GM08714 (cell line): ENCODE data around the gene ADGB.

Source experiments
- H3K4me3 ChIP-seq: fragments of 200-500 bp; sonication (Bioruptor generic); 2 replicates; pipeline ENCODE4 v1.5.1; 2014; ENCODE audit warnings: mild to moderate bottlenecking, low read length, inconsistent platforms
- ZNF274 ChIP-seq: IDR thresholded peaks from 2 replicates; pipeline ENCODE4 v1.6.1; 2012; ENCODE audit warnings: mild to moderate bottlenecking, low read depth, low read length

The ADGB gene

DNA sequence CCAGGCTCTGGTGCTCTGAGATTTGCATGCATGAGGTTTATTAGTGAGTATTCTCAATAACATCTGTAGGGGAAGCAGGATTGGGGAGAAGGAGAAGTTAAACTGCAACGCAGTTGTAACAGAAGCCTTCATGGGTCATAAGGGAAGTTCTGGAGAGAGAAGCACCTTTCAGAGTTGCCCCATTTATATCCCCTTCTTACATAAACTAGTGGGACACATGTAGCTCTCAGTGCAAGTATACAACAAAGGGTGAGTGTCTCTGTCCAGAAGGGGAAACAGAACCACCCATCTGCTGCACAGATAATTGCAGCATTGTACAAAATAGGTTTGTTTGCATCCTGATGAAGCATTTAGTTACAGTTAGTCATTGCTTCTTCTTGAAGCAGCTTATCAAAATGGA lies 4.3 kb upstream of the ADGB start:
- no peak overlapping the region for H3K4me3 ChIP-seq
- no peak for TF ChIP-seq ZNF274

DNA sequence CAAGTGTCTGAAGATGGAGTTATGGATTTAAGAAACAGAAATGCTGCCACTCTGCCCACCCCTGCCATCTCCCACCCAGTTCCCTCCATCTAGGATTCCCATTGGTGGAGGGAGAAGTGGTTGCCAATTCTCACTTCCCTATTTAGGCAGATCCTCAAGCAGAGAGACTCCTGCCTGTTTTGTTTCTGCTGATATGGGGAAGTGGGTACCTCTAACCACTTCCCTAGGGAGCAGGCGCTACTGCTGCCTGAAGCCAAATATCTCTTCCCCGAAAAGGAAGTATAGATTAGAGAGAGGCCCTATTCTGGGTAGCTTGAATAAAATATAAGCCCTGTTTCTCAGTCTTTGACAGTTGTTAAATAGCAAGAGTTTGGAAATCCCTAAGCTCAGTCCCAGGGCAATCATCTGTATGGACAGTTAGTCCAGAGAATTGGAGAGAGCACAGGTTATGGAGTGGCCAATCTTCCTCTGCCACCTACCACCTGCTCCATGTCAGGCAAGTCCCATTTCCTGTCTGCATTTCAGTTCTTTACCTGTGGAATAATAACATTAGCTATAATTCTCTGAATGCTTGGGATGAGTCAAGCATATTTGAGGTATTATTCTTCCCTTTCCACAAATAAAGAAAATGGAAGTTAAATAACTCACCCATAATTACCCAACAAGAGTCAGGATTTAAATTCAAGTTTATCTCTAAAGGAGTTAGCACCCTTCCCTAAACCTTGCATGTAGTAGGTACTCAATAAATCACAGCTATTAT lies 2.6 kb upstream of the ADGB start:
- H3K4me3 ChIP-seq: no peak overlapping the region
- TF ChIP-seq ZNF274: no peak

DNA sequence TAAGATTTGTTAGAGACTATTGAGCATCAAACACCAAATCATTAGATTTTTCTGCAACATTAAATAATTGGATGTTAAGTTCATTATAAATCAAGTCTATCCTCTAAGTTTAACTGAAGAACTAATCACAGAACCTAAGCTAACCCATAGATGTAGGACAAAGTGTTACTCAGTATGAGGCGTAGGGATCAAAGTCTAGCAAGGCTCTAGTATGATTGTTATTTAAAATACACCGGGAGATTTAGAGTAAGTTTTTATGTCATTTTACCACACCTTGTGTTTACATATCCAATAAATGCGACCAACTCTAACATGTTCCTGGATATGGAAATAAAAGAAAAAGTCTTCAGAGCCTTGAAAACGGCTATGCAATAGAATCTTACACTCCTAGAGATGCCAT lies 2.6 kb downstream of the ADGB start:
- TF ChIP-seq ZNF274: no peak

DNA sequence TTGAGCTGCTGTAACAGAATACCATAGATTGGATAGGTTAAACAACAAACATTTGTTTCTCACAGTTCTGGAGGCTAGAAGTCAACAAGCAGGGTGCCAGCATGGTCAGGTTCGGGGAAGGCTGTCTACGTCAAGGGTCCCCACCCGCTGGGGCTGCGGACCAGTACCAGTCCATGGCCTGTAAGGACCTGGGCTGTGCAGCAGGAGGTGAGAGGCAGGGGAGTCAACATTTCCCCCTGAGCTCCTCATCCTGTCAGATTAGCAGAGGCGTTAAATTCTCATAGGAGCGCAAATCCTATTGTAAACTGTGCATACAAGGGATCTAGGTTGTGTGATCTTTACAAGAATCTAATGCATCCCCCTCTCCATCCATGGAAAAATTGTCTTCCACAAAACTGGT lies 3.8 kb downstream of the ADGB start:
- TF ChIP-seq ZNF274: no peak

More for the DNA sequence above, 2.6 kb downstream of the ADGB start:
- no peak overlapping the region for H3K4me3 ChIP-seq

DNA sequence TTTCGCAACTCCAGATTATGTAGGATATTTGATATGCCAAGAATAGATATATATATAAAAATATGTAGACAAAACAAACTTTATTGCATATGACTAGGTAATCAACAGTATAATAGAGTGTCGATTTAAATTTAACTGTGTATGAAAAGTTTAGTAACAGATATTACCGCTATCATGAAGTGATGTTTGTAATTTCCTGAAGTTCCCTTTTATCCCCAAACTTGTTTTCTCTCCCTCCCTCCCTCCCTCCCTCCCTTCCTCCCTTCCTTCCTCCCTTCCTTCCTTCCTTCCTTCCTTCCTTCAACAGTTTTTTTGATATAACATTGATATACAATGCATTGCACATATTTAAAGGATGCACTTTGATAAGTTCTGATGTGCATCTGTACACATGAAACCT lies 15.2 kb downstream of the ADGB start:
- H3K4me3 ChIP-seq: no peak overlapping the region
- no peak for TF ChIP-seq ZNF274

More for the DNA sequence above, 3.8 kb downstream of the ADGB start:
- H3K4me3 ChIP-seq: no peak overlapping the region

DNA sequence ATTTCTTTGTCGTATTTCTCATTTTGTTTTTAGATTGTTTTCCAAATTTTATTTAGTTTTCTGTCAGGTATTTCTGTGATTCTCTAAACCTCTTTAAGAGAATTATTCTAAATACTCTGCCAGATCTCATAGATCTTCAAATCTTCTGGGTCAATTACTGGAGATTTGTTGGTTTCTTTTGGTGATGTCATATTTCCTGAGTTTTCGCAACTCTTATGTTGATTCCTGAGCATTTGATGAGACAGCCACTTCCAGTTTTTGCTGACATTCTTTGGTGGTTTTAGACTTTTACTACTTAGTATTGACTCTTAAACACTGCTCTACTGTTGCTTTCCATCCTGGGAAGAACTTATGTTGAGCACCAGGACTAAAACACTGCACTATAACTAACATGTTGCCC lies 21.9 kb downstream of the ADGB start:
- H3K4me3 ChIP-seq: no peak overlapping the region

DNA sequence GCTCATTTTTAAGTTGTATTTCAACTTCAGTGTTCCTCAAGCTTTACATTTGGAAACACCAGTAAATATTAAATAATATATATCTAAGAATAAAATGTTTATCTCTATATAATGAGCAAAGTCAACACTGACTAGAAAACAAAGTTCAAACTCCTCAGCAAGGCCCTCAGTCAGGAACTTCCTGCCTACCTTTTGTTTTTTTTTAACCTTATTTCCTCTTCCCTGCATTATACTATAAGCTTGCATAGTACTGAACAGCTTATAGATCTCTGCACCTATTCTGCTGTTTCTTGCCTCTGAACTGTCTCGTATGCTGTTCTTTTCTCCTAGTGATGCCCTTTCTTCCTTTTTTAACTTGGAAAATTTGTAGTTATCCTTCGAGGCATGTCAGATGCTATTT lies 29.6 kb downstream of the ADGB start:
- no peak for TF ChIP-seq ZNF274
- H3K4me3 ChIP-seq: no peak overlapping the region

More for the DNA sequence above, 21.9 kb downstream of the ADGB start:
- no peak for TF ChIP-seq ZNF274

DNA sequence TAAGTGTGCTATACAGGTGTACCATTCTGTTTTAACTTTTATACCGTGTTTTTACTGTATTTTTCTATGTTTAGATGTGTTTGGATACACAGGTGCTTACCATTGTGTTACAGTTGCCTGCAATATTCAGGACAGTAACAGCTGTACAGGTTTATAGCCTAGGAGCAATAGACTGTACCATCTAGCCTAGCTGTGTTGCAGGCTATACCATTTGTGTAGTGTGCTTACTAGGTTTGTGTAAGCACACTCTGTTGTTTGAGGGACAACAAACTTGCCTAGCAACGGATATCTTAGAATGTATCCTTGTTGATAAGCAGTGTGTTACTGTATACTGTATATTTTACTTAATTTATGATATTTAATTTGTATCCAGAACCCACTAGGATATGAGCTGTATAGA lies 35.2 kb downstream of the ADGB start:
- TF ChIP-seq ZNF274: no peak

DNA sequence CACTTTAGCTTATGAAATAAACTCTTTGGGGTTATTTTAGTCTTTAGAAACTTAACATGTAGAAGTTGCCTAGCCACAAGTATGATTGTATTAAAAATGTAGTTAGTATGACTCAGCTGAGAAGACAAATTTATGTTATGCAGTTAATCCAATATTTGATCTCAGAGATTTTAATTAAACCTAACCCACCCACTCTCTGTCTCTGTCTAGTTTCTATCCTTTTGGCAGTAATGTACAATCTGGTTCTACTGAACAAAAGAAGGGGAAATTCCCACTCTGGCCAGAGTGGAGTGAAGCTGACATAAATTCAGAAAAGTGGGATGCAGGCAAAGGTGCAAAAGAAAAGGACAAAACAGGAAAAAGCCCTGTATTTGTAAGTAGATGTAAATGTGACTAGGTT lies 36.4 kb downstream of the ADGB start:
- no peak for TF ChIP-seq ZNF274
- no peak overlapping the region for H3K4me3 ChIP-seq

More for the DNA sequence above, 35.2 kb downstream of the ADGB start:
- no peak overlapping the region for H3K4me3 ChIP-seq

DNA sequence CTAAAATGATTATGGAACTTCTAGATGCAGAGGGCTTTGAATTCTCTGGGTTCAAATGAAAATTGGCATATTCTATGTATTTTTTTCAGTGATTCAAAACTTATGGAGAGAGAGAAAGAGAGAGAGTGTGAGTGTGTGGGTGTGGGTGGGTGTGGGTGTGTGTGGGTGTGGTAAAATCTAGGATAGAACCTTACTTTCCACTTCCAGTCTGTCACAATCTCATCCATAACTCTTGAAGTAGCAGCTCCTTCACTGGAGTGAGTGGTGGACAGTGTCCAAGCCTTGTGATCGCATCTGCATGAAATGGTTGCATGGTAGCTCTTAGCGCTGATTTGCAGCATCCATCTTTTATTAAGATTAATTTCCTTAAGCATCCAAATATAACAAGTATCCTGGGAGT lies 37.7 kb downstream of the ADGB start:
- TF ChIP-seq ZNF274: no peak

DNA sequence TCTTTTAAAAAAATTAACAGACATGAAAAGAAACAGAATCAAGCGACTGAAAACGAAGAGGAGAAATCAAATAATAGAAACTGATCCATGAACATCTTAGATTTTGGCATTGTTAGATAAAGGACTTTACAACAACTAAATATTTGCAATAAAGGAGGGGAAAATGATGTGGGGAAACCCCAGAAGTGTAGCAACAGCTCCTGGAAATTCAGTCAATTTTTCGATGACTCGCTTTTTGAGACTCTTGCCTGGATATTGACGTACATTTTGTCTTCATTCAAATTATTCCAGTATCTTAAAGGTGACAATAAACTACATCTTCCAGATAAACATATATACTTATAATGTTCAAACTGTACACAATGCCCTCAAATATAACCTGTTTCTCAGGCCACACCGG lies 44.1 kb downstream of the ADGB start:
- TF ChIP-seq ZNF274: no peak
- H3K4me3 ChIP-seq: no peak overlapping the region

More for the DNA sequence above, 37.7 kb downstream of the ADGB start:
- H3K4me3 ChIP-seq: no peak overlapping the region

DNA sequence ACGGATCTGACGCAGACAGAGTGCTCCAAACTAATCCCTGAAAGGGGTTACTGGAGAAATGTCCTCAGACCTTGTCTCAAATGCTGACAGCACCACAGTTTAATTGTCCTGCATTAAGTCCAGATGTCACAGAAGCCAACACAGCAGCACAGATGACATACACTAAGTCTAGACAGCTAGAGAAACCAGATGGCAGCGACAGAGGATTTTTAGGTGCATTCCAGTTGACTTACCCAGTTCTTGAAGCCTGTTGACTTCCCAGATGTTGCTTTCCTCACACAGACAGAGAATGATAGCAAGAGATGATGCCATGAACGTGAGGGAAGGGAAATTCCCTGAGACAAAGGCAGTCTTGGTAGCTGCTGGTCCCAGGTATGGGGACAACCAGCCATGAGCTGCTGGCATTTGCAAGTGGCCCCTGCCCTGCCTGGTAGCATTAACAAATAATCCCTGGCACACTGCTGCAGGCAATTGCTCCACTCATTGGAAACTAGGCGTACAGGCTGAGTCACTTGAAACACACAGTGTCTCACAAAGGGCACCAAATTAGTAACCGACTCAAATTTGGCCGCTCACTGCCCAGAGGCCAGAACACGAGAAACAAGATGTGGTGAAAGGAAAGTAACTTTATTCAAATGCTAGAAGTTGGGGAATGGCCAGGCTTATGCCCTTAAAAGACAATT lies 52.2 kb downstream of the ADGB start:
- no peak for TF ChIP-seq ZNF274
- no peak overlapping the region for H3K4me3 ChIP-seq

DNA sequence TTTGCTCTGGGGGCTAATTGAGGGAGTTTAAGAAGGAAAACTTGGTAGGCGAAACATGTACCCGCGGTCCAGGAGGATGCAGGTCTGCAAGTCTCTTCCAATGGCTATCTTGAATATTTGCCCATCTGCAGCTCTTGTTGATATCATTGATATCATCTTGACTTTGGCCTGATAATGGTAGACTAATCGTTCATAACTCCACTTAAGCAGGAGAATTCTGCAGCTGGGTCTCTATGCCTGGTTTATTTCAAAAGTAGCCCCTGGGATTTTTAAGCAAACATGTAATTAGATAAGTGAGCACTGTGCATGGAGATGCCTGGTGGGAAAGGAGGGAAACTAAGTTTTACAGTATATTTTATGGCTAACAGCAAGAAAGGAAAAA lies 52.7 kb downstream of the ADGB start:
- H3K4me3 ChIP-seq: no peak overlapping the region
- TF ChIP-seq ZNF274: no peak

DNA sequence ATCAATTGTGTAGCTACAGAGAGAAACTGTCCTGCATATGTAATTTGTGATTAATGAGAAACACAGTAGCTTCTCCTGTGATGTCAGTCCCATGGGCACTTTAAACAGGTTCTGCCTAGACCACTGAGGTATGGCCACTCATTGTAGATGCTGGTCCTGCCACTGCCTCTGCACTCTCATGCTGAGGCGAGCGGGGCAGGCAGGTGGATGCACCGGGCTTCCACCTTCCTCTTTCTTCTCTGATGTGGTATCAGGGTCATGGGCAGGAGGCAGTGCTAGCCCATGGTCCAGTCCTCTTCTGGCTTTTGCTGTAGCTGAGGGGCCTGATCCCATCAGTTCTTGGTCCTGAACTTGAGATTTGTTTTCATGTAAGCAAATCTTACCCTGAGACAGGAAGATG lies 58.7 kb downstream of the ADGB start:
- no peak overlapping the region for H3K4me3 ChIP-seq
- TF ChIP-seq ZNF274: no peak

DNA sequence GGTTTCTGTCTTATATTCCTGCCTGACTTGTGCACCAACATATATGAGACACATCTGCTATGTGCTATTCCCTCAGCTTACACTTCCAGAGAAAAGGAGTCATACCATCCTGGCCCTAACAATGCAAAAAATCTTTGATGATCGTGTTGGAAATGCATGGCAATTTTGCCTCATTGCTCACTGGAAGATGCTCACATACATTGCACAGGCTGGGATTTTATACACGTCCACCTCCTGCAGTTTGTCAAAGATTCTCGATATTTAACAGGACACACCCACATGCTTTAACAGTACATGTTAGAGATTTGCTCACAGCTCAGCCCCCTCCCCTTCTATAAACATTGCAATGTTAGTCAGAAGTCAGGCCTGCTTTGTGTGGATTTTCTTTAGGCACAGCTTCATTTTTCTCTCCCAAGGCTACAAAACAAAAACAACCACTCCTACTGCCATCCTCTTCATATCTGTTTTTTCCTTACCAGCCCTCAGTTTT lies 66.1 kb downstream of the ADGB start:
- H3K4me3 ChIP-seq: no peak overlapping the region
- TF ChIP-seq ZNF274: no peak

DNA sequence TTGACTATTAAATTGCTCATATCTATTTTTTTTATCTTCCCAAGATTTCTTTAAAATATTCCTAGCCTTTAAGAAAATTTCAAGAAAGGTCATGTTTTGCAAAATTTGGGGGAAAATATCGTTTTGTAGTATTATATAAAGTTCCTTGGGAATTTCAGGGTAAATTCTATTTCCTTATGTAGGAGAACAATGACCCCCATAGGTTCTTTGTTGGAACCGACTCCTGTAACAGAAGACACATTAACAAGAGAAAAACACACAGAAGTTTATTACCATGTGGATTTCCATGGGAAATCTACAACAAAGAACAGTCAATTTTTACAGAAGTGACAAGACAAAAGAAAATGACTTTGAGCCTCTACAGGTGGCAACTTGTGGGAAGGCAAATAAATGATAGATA lies 68.1 kb downstream of the ADGB start:
- no peak for TF ChIP-seq ZNF274
- H3K4me3 ChIP-seq: no peak overlapping the region
